IMR-90 (cell line): ENCODE measurements around the gene ACVRL1. TPM values are rescaled to one million over a fixed set of nuclear protein-coding genes. Genes with fewer than 3 reads are reported as not detected.

Experiments used
- ATAC-seq: fragments of 200-7000 bp; cut with Tn5 transposase; 2 replicates; pipeline ENCODE4 v1.9.1; 2020; ENCODE audit warnings: low read depth, mild to moderate bottlenecking, moderate library complexity
- BruUV-seq: library from RNA; stranded (reverse); fragments of 400-500 nt; replicated peaks from 2 replicates; lab custom pipeline; 2021; lab: Mats Ljungman, UMichigan
- CTCF ChIA-PET: fragments of 300-600 bp; formaldehyde crosslinking; extraction: SDS; loops from one replicate; lab custom pipeline; 2021; ENCODE audit warnings: antibody characterized with exemption; lab: Yijun Ruan, JAX
- POLR2A ChIA-PET: fragments of 300-600 bp; sonication (Branson Sonifier 250); formaldehyde crosslinking; loops from one replicate; lab custom pipeline; 2022; ENCODE audit warnings: antibody characterized with exemption; ENCODE audit not compliant: unreplicated experiment; lab: Charles Lee
- DNase-seq: peaks from one replicate; pipeline ENCODE4 v3.0.0; 2013
- H2AFZ ChIP-seq: replicated peaks from 2 replicates; pipeline ENCODE3; 2013; ENCODE audit warnings: low read length, mild to moderate bottlenecking; ENCODE audit not compliant: poor library complexity
- H2AK5ac ChIP-seq: 2 replicates; pipeline ENCODE4 v1.6.1; 2013; ENCODE audit warnings: low read depth, low read length, inconsistent platforms
- H2AK9ac ChIP-seq: replicated peaks from 2 replicates; pipeline ENCODE3; 2013; ENCODE audit warnings: mild to moderate bottlenecking, low read depth, low read length, moderate library complexity; ENCODE audit not compliant: poor library complexity
- H2BK120ac ChIP-seq: 2 replicates; pipeline ENCODE4 v1.6.1; 2013; ENCODE audit warnings: low read depth, low read length, inconsistent platforms
- H2BK15ac ChIP-seq: 3 replicates; pipeline ENCODE4 v1.6.1; 2013; ENCODE audit warnings: low read depth, low read length, inconsistent platforms
- H2BK20ac ChIP-seq: 2 replicates; pipeline ENCODE4 v1.6.1; 2013; ENCODE audit warnings: low read depth, mild to moderate bottlenecking, inconsistent platforms, low read length, moderate library complexity
- H2BK5ac ChIP-seq: 2 replicates; pipeline ENCODE4 v1.6.1; 2013; ENCODE audit warnings: mild to moderate bottlenecking, low read depth, low read length, inconsistent platforms; ENCODE audit not compliant: poor library complexity, severe bottlenecking
- H3K14ac ChIP-seq: replicated peaks from 2 replicates; pipeline ENCODE4 v1.6.1; 2013; ENCODE audit warnings: low read depth, low read length, inconsistent platforms
- H3K18ac ChIP-seq: 2 replicates; pipeline ENCODE4 v1.6.1; 2013; ENCODE audit warnings: low read depth, low read length, control low read depth
- H3K23ac ChIP-seq: 2 replicates; pipeline ENCODE4 v1.6.1; 2013; ENCODE audit warnings: low read depth, low read length, inconsistent platforms
- H3K27ac ChIP-seq: 2 replicates; pipeline ENCODE4 v1.5.1; 2013; ENCODE audit warnings: mild to moderate bottlenecking, control low read depth, low read length; ENCODE audit not compliant: insufficient read depth
- H3K27me3 ChIP-seq: 2 replicates; pipeline ENCODE4 v1.6.1; 2013; ENCODE audit warnings: low read length; ENCODE audit not compliant: control insufficient read depth, insufficient read depth
- H3K36me3 ChIP-seq: 2 replicates; pipeline ENCODE4 v1.6.1; 2013; ENCODE audit warnings: low read length, mixed read lengths; ENCODE audit not compliant: control insufficient read depth, insufficient read depth
- H3K4ac ChIP-seq: 2 replicates; pipeline ENCODE4 v1.6.1; 2013; ENCODE audit warnings: low read depth, low read length, inconsistent platforms
- H3K4me1 ChIP-seq: 2 replicates; pipeline ENCODE4 v1.6.1; 2013; ENCODE audit warnings: low read length, mixed read lengths; ENCODE audit not compliant: control insufficient read depth, insufficient read depth
- H3K4me2 ChIP-seq: 2 replicates; pipeline ENCODE4 v1.6.1; 2013; ENCODE audit warnings: low read depth, mild to moderate bottlenecking, control low read depth, low read length, moderate library complexity
- H3K4me3 ChIP-seq: 2 replicates; pipeline ENCODE4 v1.5.1; 2013; ENCODE audit warnings: low read depth, mild to moderate bottlenecking, control low read depth, low read length, moderate library complexity; ENCODE audit not compliant: insufficient read depth
- H3K56ac ChIP-seq: 2 replicates; pipeline ENCODE4 v1.6.1; 2013; ENCODE audit warnings: low read length, inconsistent platforms; ENCODE audit not compliant: insufficient read depth; ENCODE audit errors: extremely low read depth
- H3K79me1 ChIP-seq, 2 experiments: 2 replicates each; pipeline ENCODE4 v1.6.1; 2013; ENCODE audit warnings: low read length in 2 of 2, inconsistent platforms in 1 of 2, low read depth in 1 of 2
- H3K9ac ChIP-seq: 2 replicates; pipeline ENCODE4 v1.6.1; 2013; ENCODE audit warnings: low read depth, low read length, control low read depth
- H3K9me1 ChIP-seq: 2 replicates; pipeline ENCODE4 v1.6.1; 2013; ENCODE audit warnings: low read length, inconsistent platforms; ENCODE audit not compliant: insufficient read depth
- H3K9me3 ChIP-seq: 2 replicates; pipeline ENCODE4 v1.6.1; 2013; ENCODE audit warnings: low read length; ENCODE audit not compliant: control insufficient read depth, insufficient read depth
- H4K20me1 ChIP-seq: 2 replicates; pipeline ENCODE4 v1.6.1; 2013; ENCODE audit warnings: low read length, inconsistent platforms; ENCODE audit not compliant: insufficient read depth
- H4K5ac ChIP-seq: 2 replicates; pipeline ENCODE4 v1.6.1; 2013; ENCODE audit warnings: mild to moderate bottlenecking, low read depth, low read length, control low read depth
- H4K8ac ChIP-seq, 2 experiments: 2 replicates each; pipeline ENCODE4 v1.6.1; 2013; ENCODE audit warnings: low read depth in 2 of 2, low read length in 2 of 2, control low read depth in 1 of 2, inconsistent platforms in 1 of 2
- H4K91ac ChIP-seq: 2 replicates; pipeline ENCODE4 v1.6.1; 2013; ENCODE audit warnings: low read depth, low read length, inconsistent platforms; ENCODE audit not compliant: insufficient read depth
- BHLHE40 ChIP-seq: fragments of 150-350 bp; IDR thresholded peaks from 2 replicates; pipeline ENCODE4 v1.6.1; 2016; ENCODE audit warnings: mild to moderate bottlenecking, low read depth, low read length
- CEBPB ChIP-seq: IDR thresholded peaks from 2 replicates; pipeline ENCODE4 v1.6.1; 2012; ENCODE audit warnings: low read depth, low read length, improper control_type of control experiment
- CHD1 ChIP-seq: IDR thresholded peaks from 2 replicates; pipeline ENCODE4 v1.6.1; 2012; ENCODE audit warnings: low read depth, low read length, improper control_type of control experiment
- CTCF ChIP-seq: conservative IDR thresholded peaks from 2 replicates; pipeline ENCODE4 v1.5.1; 2012; ENCODE audit warnings: mild to moderate bottlenecking, low read depth, low read length, improper control_type of control experiment
- ELK1 ChIP-seq: fragments of 150-350 bp; IDR thresholded peaks from 2 replicates; pipeline ENCODE4 v1.6.1; 2016; ENCODE audit warnings: low read depth, mild to moderate bottlenecking, low read length, moderate library complexity, borderline replicate concordance
- FOS ChIP-seq: fragments of 150-350 bp; IDR thresholded peaks from 2 replicates; pipeline ENCODE4 v1.6.1; 2016; ENCODE audit warnings: low read depth, low read length
- MAFK ChIP-seq: IDR thresholded peaks from 2 replicates; pipeline ENCODE4 v1.6.1; 2012; ENCODE audit warnings: low read depth, low read length, improper control_type of control experiment
- MAZ ChIP-seq: IDR thresholded peaks from 2 replicates; pipeline ENCODE4 v1.6.1; 2012; ENCODE audit warnings: low read depth, mild to moderate bottlenecking, low read length, improper control_type of control experiment, moderate library complexity, borderline replicate concordance
- MXI1 ChIP-seq: IDR thresholded peaks from 2 replicates; pipeline ENCODE4 v1.6.1; 2012; ENCODE audit warnings: low read depth, mild to moderate bottlenecking, low read length, moderate library complexity, borderline replicate concordance
- NFE2L2 ChIP-seq: fragments of 150-350 bp; IDR thresholded peaks from 2 replicates; pipeline ENCODE4 v1.6.1; 2016; ENCODE audit warnings: low read depth, mild to moderate bottlenecking, low read length
- POLR2A ChIP-seq: IDR thresholded peaks from 2 replicates; pipeline ENCODE4 v1.6.1; 2012; ENCODE audit warnings: mild to moderate bottlenecking, low read depth, low read length
- RAD21 ChIP-seq: IDR thresholded peaks from 2 replicates; pipeline ENCODE4 v1.6.1; 2012; ENCODE audit warnings: low read length, improper control_type of control experiment
- RCOR1 ChIP-seq: IDR thresholded peaks from 2 replicates; pipeline ENCODE4 v1.6.1; 2012; ENCODE audit warnings: mild to moderate bottlenecking, low read length, improper control_type of control experiment; ENCODE audit not compliant: insufficient replicate concordance
- RFX5 ChIP-seq: IDR thresholded peaks from 2 replicates; pipeline ENCODE4 v1.8.0; 2012; ENCODE audit warnings: low read depth, mild to moderate bottlenecking, low read length, moderate library complexity
- SMC3 ChIP-seq: fragments of 150-350 bp; IDR thresholded peaks from 2 replicates; pipeline ENCODE4 v1.6.1; 2016; ENCODE audit warnings: low read depth, mild to moderate bottlenecking, antibody characterized with exemption, low read length, moderate library complexity
- USF2 ChIP-seq: fragments of 150-350 bp; IDR thresholded peaks from 2 replicates; pipeline ENCODE4 v1.6.1; 2017; ENCODE audit warnings: mild to moderate bottlenecking, antibody characterized with exemption, low read length, low read depth
- WGBS, 2 experiments: methylation state at CpG; one replicate each; pipeline versions ENCODE4 v1.1.5 to v1.1.7; 2013; ENCODE audit warnings: missing lambda C conversion rate in 2 of 2; ENCODE audit not compliant: insufficient read length in 1 of 2; ENCODE audit errors: extremely low coverage in 2 of 2; 5-methylcytosine and 5-hydroxymethylcytosine counted together
- dilution Hi-C: fragments of 300-500 bp; cut with HindIII; formaldehyde crosslinking; loops from one replicate; pipeline ENCODE4 v1.14.3; 2018; ENCODE audit warnings: low sequenced_read_pairs; ENCODE audit not compliant: unreplicated experiment
- in situ Hi-C: fragments of 300-500 bp; cut with MboI; formaldehyde crosslinking; loops from 3 replicates; pipeline ENCODE4 v1.14.3; 2019; ENCODE audit warnings: low sequenced_read_pairs, inconsistent platforms, mixed read lengths
- intact Hi-C: fragments of 100-400 bp; cut with micrococcal nuclease; formaldehyde crosslinking; loops from 2 replicates; pipeline ENCODE4 v1.10.0; 2022
- polyA plus RNA-seq, 3 experiments: library from polyadenylated mRNA; depleted of rRNA; stranded (reverse); fragments of >200 nt; gene quantifications; 2 replicates each; pipeline ENCODE4 v1.2.3, GENCODE V29; 2012; ENCODE audit warnings: low replicate concordance in 1 of 3
- total RNA-seq: library from RNA; depleted of rRNA; stranded (reverse); fragments of >200 nt; gene quantifications from 2 replicates; pipeline ENCODE4 v1.2.3, GENCODE V29; 2012

The ACVRL1 gene
- total and polyA plus RNA-seq, 2 of the 4 experiments (the other 2 are of a cell fraction) = 6.4 to 7.5 TPM

- WGBS, 2 experiments = 17% methylated on average over 2 of the region's 4 CpGs; no CpG with 5 or more reads in 1 of the 2 experiments
Measured at GRCh38 chr12:51941604-51942003, 34.3 kb downstream of the ACVRL1 start.

More at GRCh38 chr12:51941604-51942003, 34.3 kb downstream of the ACVRL1 start:
- no peak overlapping the region for H2BK5ac ChIP-seq
- peaks cover 14% of the 10 kb centered on the region for H3K9me1 ChIP-seq
- in situ Hi-C loops = no loop called here
- H2BK20ac ChIP-seq = no peak overlapping the region
- peak overlapping the region; percentile 58 for H3K14ac ChIP-seq
- no peak overlapping the region for H4K5ac ChIP-seq
- H3K23ac ChIP-seq = no peak overlapping the region
- DNase-seq (no peak), ATAC-seq (peak; percentile 13; the same call in 1 of the 2 replicates)
- no peak overlapping the region for H3K18ac ChIP-seq
- peak overlapping the region in 1 of 2 experiments; percentile 30; a peak in 1 of 4 replicates for H4K8ac ChIP-seq
- ChIA-PET POLR2A (no interaction called here), CTCF (no interaction called here)
- dilution Hi-C loops = no loop called here
- H2BK120ac ChIP-seq = no peak overlapping the region
- H2AFZ ChIP-seq = peak overlapping the region; percentile 57
- no peak overlapping the region for H3K4me2 ChIP-seq
- peak overlapping the region; percentile 29; the same call in 1 of the 2 replicates for H2AK5ac ChIP-seq
- H3K27ac ChIP-seq = no peak overlapping the region
- no peak overlapping the region for H2BK15ac ChIP-seq
- no peak overlapping the region for H3K4me3 ChIP-seq
- H3K79me1 ChIP-seq = no peaks in the 10 kb centered on the region
- intact Hi-C loops = no loop called here
- H3K27me3 ChIP-seq = 0 out of 2 replicates have a peak, but pooled peaks cover 2% of the 10 kb centered on the region
- no peak overlapping the region for H3K56ac ChIP-seq
- H3K36me3 ChIP-seq = no peaks in the 10 kb centered on the region
- H3K4ac ChIP-seq = no peak overlapping the region
- H2AK9ac ChIP-seq = peak overlapping the region; percentile 7
- H3K4me1 ChIP-seq = peaks cover 8% of the 10 kb centered on the region; the same call in 1 of the 2 replicates
- H4K91ac ChIP-seq = no peak overlapping the region
- H4K20me1 ChIP-seq = no peaks in the 10 kb centered on the region
- H3K9ac ChIP-seq = no peak overlapping the region
- no TSS peak for BruUV-seq
- no peak for TF ChIP-seq MAZ
- no peak for TF ChIP-seq NFE2L2
- no peak for TF ChIP-seq RFX5
- no peak for TF ChIP-seq BHLHE40
- TF ChIP-seq POLR2A = no peak
- TF ChIP-seq RCOR1 = no peak
- TF ChIP-seq USF2 = no peak
- no peak for TF ChIP-seq RAD21
- no peak for TF ChIP-seq SMC3
- no peak for TF ChIP-seq ELK1
- no peak for TF ChIP-seq MXI1
- TF ChIP-seq CTCF = no peak
- TF ChIP-seq FOS = no peak
- no peak for TF ChIP-seq CEBPB
- no peak for TF ChIP-seq CHD1
- TF ChIP-seq MAFK = no peak
- peaks cover 10% of the 10 kb centered on the region for H3K9me3 ChIP-seq
